Uterus (tissue), 2 donors: ENCODE results near the gene MXD3.

Experiments used
- CTCF ChIP-seq, 4 experiments: fragments of 200-600 bp in 2 of 4; fragments of 450-650 bp in 2 of 4; sonication (generic) in 2 of 4; IDR thresholded peaks; one replicate each; pipeline ENCODE4 v1.5.1; 2016 to 2019; ENCODE audit warnings: antibody characterized with exemption in 4 of 4, mild to moderate bottlenecking in 2 of 4, moderate library complexity in 1 of 4
- POLR2A ChIP-seq, 2 donors: fragments of 450-650 bp; IDR thresholded peaks; one replicate each; pipeline ENCODE4 v1.6.1; 2016; ENCODE audit warnings: antibody characterized with exemption in 2 of 2, mild to moderate bottlenecking in 1 of 2, moderate library complexity in 1 of 2

GRCh38 chr5:177320879-177321278 lies 9.2 kb upstream of the MXD3 start:
- no peak for TF ChIP-seq CTCF (IDR thresholded peaks at IDR 0.05)
- no peak for TF ChIP-seq POLR2A (IDR thresholded peaks at IDR 0.05)
